ENCODE data around the gene ZNF382. TPM values are rescaled to one million over a fixed set of nuclear protein-coding genes. Genes with fewer than 3 reads are reported as not detected.

ZNF382 gene
- total RNA-seq, 1 donor from 2014 or later = 18.3 TPM

DNA sequence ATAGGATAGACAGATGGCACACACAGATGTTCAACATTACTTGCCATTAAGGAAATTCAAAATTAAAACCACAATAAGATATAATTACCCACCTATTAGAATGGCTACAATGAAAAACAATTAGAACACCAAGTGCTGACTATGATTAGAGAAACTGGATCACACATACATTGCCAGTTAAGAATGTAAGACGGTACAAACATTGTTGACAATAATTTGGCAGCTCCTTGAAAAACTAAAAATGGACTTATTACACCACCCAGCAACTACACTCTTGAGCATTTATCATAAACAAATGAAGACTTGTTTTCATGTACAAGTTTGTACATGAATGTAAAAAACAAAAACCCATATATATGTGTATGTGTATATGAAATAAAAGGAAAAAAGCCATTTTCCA lies 47.8 kb downstream of the ZNF382 start:
- TF ChIP-seq, protein P1, sequence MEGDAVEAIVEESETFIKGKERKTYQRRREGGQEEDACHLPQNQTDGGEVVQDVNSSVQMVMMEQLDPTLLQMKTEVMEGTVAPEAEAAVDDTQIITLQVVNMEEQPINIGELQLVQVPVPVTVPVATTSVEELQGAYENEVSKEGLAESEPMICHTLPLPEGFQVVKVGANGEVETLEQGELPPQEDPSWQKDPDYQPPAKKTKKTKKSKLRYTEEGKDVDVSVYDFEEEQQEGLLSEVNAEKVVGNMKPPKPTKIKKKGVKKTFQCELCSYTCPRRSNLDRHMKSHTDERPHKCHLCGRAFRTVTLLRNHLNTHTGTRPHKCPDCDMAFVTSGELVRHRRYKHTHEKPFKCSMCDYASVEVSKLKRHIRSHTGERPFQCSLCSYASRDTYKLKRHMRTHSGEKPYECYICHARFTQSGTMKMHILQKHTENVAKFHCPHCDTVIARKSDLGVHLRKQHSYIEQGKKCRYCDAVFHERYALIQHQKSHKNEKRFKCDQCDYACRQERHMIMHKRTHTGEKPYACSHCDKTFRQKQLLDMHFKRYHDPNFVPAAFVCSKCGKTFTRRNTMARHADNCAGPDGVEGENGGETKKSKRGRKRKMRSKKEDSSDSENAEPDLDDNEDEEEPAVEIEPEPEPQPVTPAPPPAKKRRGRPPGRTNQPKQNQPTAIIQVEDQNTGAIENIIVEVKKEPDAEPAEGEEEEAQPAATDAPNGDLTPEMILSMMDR (IDR thresholded peaks at IDR 0.05; ENCODE audit: borderline replicate concordance) = no peak
- no peak overlapping the region for H3K4me3 ChIP-seq
- no peaks in the 10 kb centered on the region for H3K27me3 ChIP-seq (ENCODE audit: low read depth)
- intact Hi-C loops (cut with micrococcal nuclease) = no loop called here
- H3K4me1 ChIP-seq = peaks cover 16% of the 10 kb centered on the region
- DNase-seq = no peak
- H3K36me3 ChIP-seq = peaks cover 100% of the 10 kb centered on the region
- H3K27ac ChIP-seq (replicated peaks) = peak overlapping the region; percentile 63
- H3K9me3 ChIP-seq (replicated peaks) = peaks cover 99% of the 10 kb centered on the region

DNA sequence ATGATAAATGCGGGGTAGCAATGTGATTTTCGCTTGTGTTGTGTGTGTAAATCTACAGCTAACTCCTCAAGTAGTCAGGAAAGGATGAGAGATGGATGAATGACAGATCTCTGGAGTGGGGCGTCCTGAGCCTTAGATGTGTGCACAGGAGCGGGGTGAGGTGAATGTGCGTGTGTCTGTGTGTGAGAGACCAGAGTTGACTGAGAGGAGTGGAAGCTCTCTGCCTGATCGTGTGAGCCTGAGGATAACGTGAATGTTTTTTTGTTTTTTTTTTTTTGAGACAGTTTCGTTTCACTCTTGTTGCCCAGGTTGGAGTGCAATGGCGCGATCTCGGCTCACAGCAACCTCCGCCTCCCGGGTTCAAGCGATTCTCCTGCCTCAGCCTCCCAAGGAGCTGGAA lies 60.7 kb downstream of the ZNF382 start:
- H3K9me3 ChIP-seq (replicated peaks) = peaks cover 31% of the 10 kb centered on the region
- DNase-seq = no peak
- H3K4me1 ChIP-seq = peaks cover 32% of the 10 kb centered on the region
- intact Hi-C loops (cut with micrococcal nuclease) = no loop called here
- H3K27ac ChIP-seq (replicated peaks) = no peak overlapping the region
- H3K4me3 ChIP-seq = peak overlapping the region; percentile 76
- H3K36me3 ChIP-seq = peaks cover 46% of the 10 kb centered on the region
- no peaks in the 10 kb centered on the region for H3K27me3 ChIP-seq (ENCODE audit: low read depth)
- TF ChIP-seq, protein P1 (IDR thresholded peaks at IDR 0.05; ENCODE audit: borderline replicate concordance) = no peak

DNA sequence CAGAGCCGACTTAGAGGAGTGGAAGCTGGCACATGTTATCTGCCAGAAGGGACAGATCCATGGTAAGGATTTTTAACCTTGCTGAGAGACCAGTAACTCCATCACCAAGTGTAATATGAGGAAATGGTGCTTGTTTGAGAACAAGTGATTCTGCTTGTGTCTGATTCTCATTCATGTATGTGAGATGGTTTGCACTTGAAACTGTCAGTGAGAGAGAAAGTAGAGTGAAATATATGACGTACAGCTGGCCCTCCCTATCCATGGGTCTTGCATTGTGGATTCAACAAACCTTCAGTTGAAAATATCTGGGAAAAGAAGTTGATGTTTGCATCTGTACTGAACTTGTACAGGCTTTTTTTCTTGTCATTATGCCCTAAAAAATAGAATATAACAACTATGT lies 63.5 kb downstream of the ZNF382 start:
- intact Hi-C loops (cut with micrococcal nuclease) = no loop called here
- peaks cover 42% of the 10 kb centered on the region for H3K36me3 ChIP-seq
- H3K4me3 ChIP-seq = peak overlapping the region; percentile 76
- H3K27ac ChIP-seq (replicated peaks) = no peak overlapping the region
- H3K27me3 ChIP-seq (ENCODE audit: low read depth) = no peaks in the 10 kb centered on the region
- TF ChIP-seq, protein P1 (IDR thresholded peaks at IDR 0.05; ENCODE audit: borderline replicate concordance) = no peak
- no peak for DNase-seq
- H3K9me3 ChIP-seq (replicated peaks) = peaks cover 42% of the 10 kb centered on the region
- H3K4me1 ChIP-seq = peaks cover 46% of the 10 kb centered on the region

DNA sequence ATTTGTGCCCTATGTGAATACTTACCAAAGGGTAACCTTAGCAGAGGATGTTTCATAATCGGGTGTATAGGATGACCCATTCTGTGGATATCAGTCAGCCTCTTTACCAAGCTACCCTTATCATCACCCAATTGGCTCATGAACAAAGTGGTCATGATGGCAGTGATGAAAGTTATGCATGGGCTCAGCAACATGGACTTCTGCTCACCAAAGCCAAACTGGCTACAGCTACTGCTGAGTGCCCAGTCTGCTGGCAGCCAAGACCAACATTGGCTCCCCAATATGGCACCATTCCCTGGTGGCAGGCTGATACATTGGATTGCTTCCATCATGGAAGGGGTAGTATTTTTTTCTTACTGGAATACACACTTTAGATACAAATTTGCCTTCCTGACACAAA lies 67.3 kb downstream of the ZNF382 start:
- no peak for DNase-seq
- peaks cover 66% of the 10 kb centered on the region for H3K9me3 ChIP-seq (replicated peaks)
- H3K36me3 ChIP-seq = peaks cover 51% of the 10 kb centered on the region
- peaks cover 27% of the 10 kb centered on the region for H3K4me1 ChIP-seq
- H3K27ac ChIP-seq (replicated peaks) = peak overlapping the region; percentile 25
- intact Hi-C loops (cut with micrococcal nuclease) = no loop called here
- TF ChIP-seq, protein P1 (IDR thresholded peaks at IDR 0.05; ENCODE audit: borderline replicate concordance) = no peak
- no peaks in the 10 kb centered on the region for H3K27me3 ChIP-seq (ENCODE audit: low read depth)
- no peak overlapping the region for H3K4me3 ChIP-seq

DNA sequence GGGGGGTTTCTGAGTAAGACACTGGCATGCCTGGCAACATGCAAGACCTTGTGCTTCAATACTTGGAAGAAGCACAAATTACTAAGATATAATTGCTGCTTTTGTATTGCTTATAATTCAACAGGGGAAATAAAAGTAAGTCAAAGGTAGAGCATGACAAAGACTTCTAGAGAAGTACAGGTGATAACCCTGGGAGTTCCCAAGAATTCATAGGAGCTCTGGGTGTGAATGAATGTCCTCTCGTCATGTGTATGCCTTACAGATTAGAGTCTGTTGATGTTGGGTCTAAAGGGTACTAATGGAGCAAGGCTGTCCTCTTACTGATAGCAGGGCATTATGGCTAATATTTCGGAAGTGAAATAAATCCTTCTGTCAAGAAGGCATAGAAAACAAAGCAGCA lies 69.1 kb downstream of the ZNF382 start:
- intact Hi-C loops (cut with micrococcal nuclease) = no loop called here
- no peak for DNase-seq
- TF ChIP-seq, protein P1 (IDR thresholded peaks at IDR 0.05; ENCODE audit: borderline replicate concordance) = no peak
- Histone ChIP-seq H3K27ac (replicated peaks) (no peak overlapping the region), H3K4me3 (no peak overlapping the region), H3K36me3 (peaks cover 69% of the 10 kb centered on the region), H3K4me1 (peaks cover 13% of the 10 kb centered on the region), H3K9me3 (replicated peaks) (peaks cover 84% of the 10 kb centered on the region), H3K27me3 (ENCODE audit: low read depth) (no peaks in the 10 kb centered on the region)

DNA sequence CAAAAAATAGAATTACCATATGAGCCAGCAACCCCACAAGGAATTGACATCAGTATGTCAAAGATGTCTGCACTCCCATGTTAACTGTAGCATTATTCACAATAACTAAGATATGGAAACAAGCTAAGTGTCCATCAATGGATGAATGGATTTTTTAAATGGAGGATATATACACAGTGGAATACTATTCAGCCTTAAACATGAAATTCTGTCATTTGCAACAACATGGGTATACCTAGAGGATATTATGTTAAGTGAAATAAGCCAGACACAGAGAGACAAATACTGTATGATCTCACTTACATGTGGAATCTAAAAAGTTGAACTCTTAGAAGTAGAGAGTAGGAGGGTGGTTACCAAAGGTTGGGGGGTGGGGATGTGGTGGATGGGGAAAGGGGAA lies 74.3 kb downstream of the ZNF382 start:
- H3K27me3 ChIP-seq (ENCODE audit: low read depth) = no peaks in the 10 kb centered on the region
- H3K4me1 ChIP-seq = no peaks in the 10 kb centered on the region
- intact Hi-C loops (cut with micrococcal nuclease) = no loop called here
- H3K27ac ChIP-seq (replicated peaks) = no peak overlapping the region
- H3K36me3 ChIP-seq = peaks cover 69% of the 10 kb centered on the region
- H3K9me3 ChIP-seq (replicated peaks) = peaks cover 52% of the 10 kb centered on the region
- no peak overlapping the region for H3K4me3 ChIP-seq
- TF ChIP-seq, protein P1 (IDR thresholded peaks at IDR 0.05; ENCODE audit: borderline replicate concordance) = no peak
- DNase-seq = no peak
